ENCODE results near the gene CACNA2D1.

DNA sequence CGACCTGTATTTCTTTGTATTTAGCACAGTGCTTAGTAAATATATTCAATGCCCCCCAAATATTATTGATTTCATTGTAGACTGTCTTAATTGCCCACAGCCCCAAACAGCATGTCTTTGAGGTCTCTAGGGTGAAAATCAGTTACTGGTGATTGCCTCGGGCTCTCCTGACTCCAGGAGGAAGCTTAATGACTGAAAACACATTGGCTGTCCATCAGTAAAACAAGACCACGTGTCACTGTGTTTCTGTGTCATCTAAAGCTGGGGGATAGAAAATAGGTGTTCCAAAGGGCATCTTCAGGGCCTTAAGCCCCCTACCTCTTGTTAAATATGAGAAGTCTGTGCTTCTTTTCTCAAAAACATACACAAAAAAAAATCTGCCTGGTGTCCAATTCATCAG is 67.9 kb downstream of the CACNA2D1 start:
- no peak for TF ChIP-seq POLR2A (IDR thresholded peaks at IDR 0.05)
- TF ChIP-seq, protein P1, sequence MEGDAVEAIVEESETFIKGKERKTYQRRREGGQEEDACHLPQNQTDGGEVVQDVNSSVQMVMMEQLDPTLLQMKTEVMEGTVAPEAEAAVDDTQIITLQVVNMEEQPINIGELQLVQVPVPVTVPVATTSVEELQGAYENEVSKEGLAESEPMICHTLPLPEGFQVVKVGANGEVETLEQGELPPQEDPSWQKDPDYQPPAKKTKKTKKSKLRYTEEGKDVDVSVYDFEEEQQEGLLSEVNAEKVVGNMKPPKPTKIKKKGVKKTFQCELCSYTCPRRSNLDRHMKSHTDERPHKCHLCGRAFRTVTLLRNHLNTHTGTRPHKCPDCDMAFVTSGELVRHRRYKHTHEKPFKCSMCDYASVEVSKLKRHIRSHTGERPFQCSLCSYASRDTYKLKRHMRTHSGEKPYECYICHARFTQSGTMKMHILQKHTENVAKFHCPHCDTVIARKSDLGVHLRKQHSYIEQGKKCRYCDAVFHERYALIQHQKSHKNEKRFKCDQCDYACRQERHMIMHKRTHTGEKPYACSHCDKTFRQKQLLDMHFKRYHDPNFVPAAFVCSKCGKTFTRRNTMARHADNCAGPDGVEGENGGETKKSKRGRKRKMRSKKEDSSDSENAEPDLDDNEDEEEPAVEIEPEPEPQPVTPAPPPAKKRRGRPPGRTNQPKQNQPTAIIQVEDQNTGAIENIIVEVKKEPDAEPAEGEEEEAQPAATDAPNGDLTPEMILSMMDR (IDR thresholded peaks at IDR 0.05), result no peak
